Measurements from ENCODE around the gene SIX4.

The SIX4 gene

DNA sequence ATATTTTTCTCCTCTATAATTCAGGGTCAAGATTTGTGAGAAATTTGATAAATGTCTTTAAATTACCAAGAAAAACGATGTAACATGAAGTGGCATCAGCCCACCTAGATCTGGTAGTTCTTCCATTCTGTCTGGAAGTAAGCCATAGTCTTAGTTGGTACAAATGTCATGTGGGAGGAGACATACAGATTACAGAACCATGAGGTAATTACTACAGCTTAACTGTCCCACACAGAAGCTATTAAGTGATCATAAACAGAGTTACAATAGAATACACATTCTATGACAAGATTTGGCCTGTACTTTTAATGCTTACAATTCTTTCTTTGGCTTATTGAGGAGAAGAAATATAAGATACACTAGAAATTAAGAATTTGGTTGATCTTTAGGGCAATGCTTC lies 61.2 kb downstream of the SIX4 start:
- no peak for DNase-seq (ENCODE audit: low read depth in 1 of 2, low spot score in 1 of 2)

GRCh38 chr14:60661721-60662120 lies 62.4 kb downstream of the SIX4 start:
- no peak for DNase-seq (ENCODE audit: low read depth in 1 of 2, low spot score in 1 of 2)
